H1 (cell line): ENCODE results near the gene DHX9. TPM values are rescaled to one million over a fixed set of nuclear protein-coding genes. Genes with fewer than 3 reads are reported as not detected.

Source experiments
- CTCF ChIA-PET: fragments of 300-600 bp; sonication (Branson Sonifier 250); formaldehyde crosslinking; loops from one replicate; lab custom pipeline; 2021; ENCODE audit not compliant: partially characterized antibody; lab: Charles Lee
- POLR2A ChIA-PET: fragments of 300-600 bp; sonication (Branson Sonifier 250); formaldehyde crosslinking; loops from one replicate; lab custom pipeline; 2021; ENCODE audit warnings: inconsistent platforms; ENCODE audit not compliant: partially characterized antibody; lab: Charles Lee
- DNase-seq, 2 experiments: peaks; one replicate each; pipeline versions ENCODE4 v3.0.0 to v3.0.0-alpha.2; 2010 to 2022; ENCODE audit warnings: low spot score in 2 of 2, low read depth in 1 of 2, mixed read lengths in 1 of 2
- FAIRE-seq: peaks from 2 replicates; lab custom pipeline; 2011; peaks lifted over from hg19 to GRCh38; lab: Jason Lieb, UNC
- H2AFZ ChIP-seq: 2 replicates; pipeline ENCODE4 v1.8.1; 2012; ENCODE audit warnings: low read length, inconsistent platforms
- H2AK5ac ChIP-seq: 2 replicates; pipeline ENCODE4 v1.6.1; 2013; ENCODE audit warnings: low read depth, low read length
- H2BK120ac ChIP-seq: replicated peaks from 2 replicates; pipeline ENCODE3; 2013; ENCODE audit warnings: low read depth, low read length, inconsistent platforms
- H2BK12ac ChIP-seq: 2 replicates; pipeline ENCODE4 v1.6.1; 2013; ENCODE audit warnings: low read depth, low read length
- H2BK15ac ChIP-seq: 2 replicates; pipeline ENCODE4 v1.6.1; 2013; ENCODE audit warnings: low read length
- H2BK20ac ChIP-seq: 2 replicates; pipeline ENCODE4 v1.6.1; 2013; ENCODE audit warnings: low read length
- H2BK5ac ChIP-seq: 2 replicates; pipeline ENCODE4 v1.6.1; 2013; ENCODE audit warnings: low read depth, low read length
- H3K14ac ChIP-seq: 2 replicates; pipeline ENCODE4 v1.6.1; 2013; ENCODE audit warnings: inconsistent platforms; ENCODE audit not compliant: insufficient read length
- H3K18ac ChIP-seq: 2 replicates; pipeline ENCODE4 v1.6.1; 2013; ENCODE audit warnings: low read length; ENCODE audit errors: extremely low read depth
- H3K23ac ChIP-seq: 2 replicates; pipeline ENCODE4 v1.6.1; 2013; ENCODE audit warnings: inconsistent platforms; ENCODE audit not compliant: insufficient read length
- H3K23me2 ChIP-seq: 2 replicates; pipeline ENCODE4 v1.6.1; 2013; ENCODE audit warnings: low read depth, low read length
- H3K27ac ChIP-seq: 2 replicates; pipeline ENCODE4 v1.6.1; 2011; ENCODE audit warnings: low read depth, low read length, inconsistent platforms
- H3K27me3 ChIP-seq, 4 experiments: replicated peaks in 1 of 4; 1 replicate in 1 of 4; 2 replicates in 3 of 4; pipeline versions ENCODE4 v1.6.1 to v1.8.1; 2011 to 2013; ENCODE audit warnings: low read length in 3 of 4, mild to moderate bottlenecking in 3 of 4, inconsistent platforms in 2 of 4, mixed read lengths in 2 of 4, moderate library complexity in 1 of 4; ENCODE audit not compliant: control insufficient read depth in 3 of 4, insufficient read depth in 3 of 4; ENCODE audit errors: extremely low read depth in 1 of 4
- H3K36me3 ChIP-seq, 4 experiments: 2 replicates each; pipeline versions ENCODE4 v1.6.1 to v1.8.1; 2011 to 2013; ENCODE audit warnings: mild to moderate bottlenecking in 4 of 4, low read length in 3 of 4, moderate library complexity in 2 of 4, control low read depth in 1 of 4, inconsistent platforms in 1 of 4; ENCODE audit not compliant: insufficient read depth in 4 of 4, control insufficient read depth in 2 of 4
- H3K4ac ChIP-seq: replicated peaks from 2 replicates; pipeline ENCODE3; 2013; ENCODE audit warnings: low read length, low read depth, mixed read lengths, inconsistent platforms; ENCODE audit not compliant: insufficient read length
- H3K4me1 ChIP-seq, 4 experiments: replicated peaks in 1 of 4; 1 replicate in 1 of 4; 2 replicates in 3 of 4; pipeline versions ENCODE4 v1.6.1 to v1.8.1; 2011 to 2013; ENCODE audit warnings: low read length in 3 of 4, inconsistent platforms in 2 of 4, mixed read lengths in 1 of 4; ENCODE audit not compliant: insufficient read depth in 4 of 4, control insufficient read depth in 3 of 4
- H3K4me2 ChIP-seq, 2 experiments: 2 replicates each; pipeline versions ENCODE4 v1.6.1 to v1.8.1; 2011 to 2013; ENCODE audit warnings: low read depth in 2 of 2, low read length in 2 of 2, control low read depth in 1 of 2, inconsistent platforms in 1 of 2, mild to moderate bottlenecking in 1 of 2; ENCODE audit not compliant: insufficient read depth in 1 of 2
- H3K4me3 ChIP-seq, 4 experiments: fragments of 200-600, 300-600 bp in 1 of 4; sonication (generic), shearing (Covaris generic), sonication (Bioruptor Twin) in 1 of 4; 2 replicates each; pipeline versions ENCODE4 v1.5.1 to v1.8.1; 2011 to 2016; ENCODE audit warnings: low read length in 4 of 4, low read depth in 3 of 4, control low read depth in 2 of 4, inconsistent platforms in 2 of 4, mild to moderate bottlenecking in 2 of 4, mixed read lengths in 1 of 4, moderate library complexity in 1 of 4; ENCODE audit not compliant: insufficient read depth in 2 of 4; ENCODE audit errors: extremely low read depth in 1 of 4
- H3K56ac ChIP-seq: replicated peaks from 2 replicates; pipeline ENCODE3; 2013; ENCODE audit warnings: low read depth, mild to moderate bottlenecking, mixed read lengths, low read length, inconsistent platforms; ENCODE audit not compliant: insufficient read length
- H3K79me1 ChIP-seq: 2 replicates; pipeline ENCODE4 v1.6.1; 2013; ENCODE audit warnings: low read depth, low read length, control low read depth
- H3K79me2 ChIP-seq, 2 experiments: 2 replicates each; pipeline versions ENCODE4 v1.6.1 to v1.8.1; 2012 to 2013; ENCODE audit warnings: low read length in 2 of 2, mild to moderate bottlenecking in 2 of 2, inconsistent platforms in 1 of 2; ENCODE audit not compliant: insufficient read depth in 2 of 2, control insufficient read depth in 1 of 2
- H3K9ac ChIP-seq, 4 experiments: replicated peaks in 1 of 4; 1 replicate in 1 of 4; 2 replicates in 3 of 4; pipeline versions ENCODE4 v1.6.1 to v1.8.1; 2011 to 2013; ENCODE audit warnings: low read depth in 3 of 4, low read length in 3 of 4, control low read depth in 2 of 4, mild to moderate bottlenecking in 2 of 4, moderate library complexity in 2 of 4, inconsistent platforms in 1 of 4; ENCODE audit errors: extremely low read depth in 1 of 4
- H3K9me3 ChIP-seq, 2 experiments: 2 replicates each; pipeline versions ENCODE4 v1.6.1 to v1.8.1; 2012 to 2013; ENCODE audit warnings: mild to moderate bottlenecking in 2 of 2, moderate library complexity in 2 of 2, control low read depth in 1 of 2, inconsistent platforms in 1 of 2, low read depth in 1 of 2, low read length in 1 of 2, mixed read lengths in 1 of 2; ENCODE audit not compliant: insufficient read depth in 2 of 2
- H4K20me1 ChIP-seq, 2 experiments: replicated peaks in 1 of 2; 2 replicates each; pipeline versions ENCODE3 to v1.8.1; 2011 to 2013; ENCODE audit warnings: inconsistent platforms in 2 of 2, low read length in 2 of 2, mild to moderate bottlenecking in 1 of 2; ENCODE audit not compliant: insufficient read depth in 2 of 2, control insufficient read depth in 1 of 2
- H4K5ac ChIP-seq: 2 replicates; pipeline ENCODE4 v1.6.1; 2013; ENCODE audit warnings: low read length, low read depth, mixed read lengths, inconsistent platforms; ENCODE audit not compliant: insufficient read length
- H4K8ac ChIP-seq: 2 replicates; pipeline ENCODE4 v1.8.0; 2013; ENCODE audit warnings: mild to moderate bottlenecking, moderate library complexity, low read length, inconsistent platforms; ENCODE audit not compliant: insufficient read depth; ENCODE audit errors: extremely low read depth
- H4K91ac ChIP-seq: replicated peaks from 2 replicates; pipeline ENCODE3; 2013; ENCODE audit warnings: low read length, mixed read lengths, inconsistent platforms; ENCODE audit not compliant: insufficient read length
- ATF3 ChIP-seq: IDR thresholded peaks from 2 replicates; pipeline ENCODE4 v1.6.1; 2011; ENCODE audit warnings: low read depth, mild to moderate bottlenecking, low read length; ENCODE audit not compliant: insufficient read depth
- BCL11A ChIP-seq, 2 experiments: IDR thresholded peaks; one replicate each; pipeline ENCODE4 v1.6.1; 2011; ENCODE audit warnings: low read depth in 2 of 2, low read length in 2 of 2, mild to moderate bottlenecking in 2 of 2
- EGR1 ChIP-seq: IDR thresholded peaks from 2 replicates; pipeline ENCODE4 v1.6.1; 2011; ENCODE audit warnings: low read depth, low read length, borderline replicate concordance
- FOSL1 ChIP-seq: IDR thresholded peaks from 2 replicates; pipeline ENCODE4 v1.6.1; 2011; ENCODE audit warnings: mild to moderate bottlenecking, low read depth, low read length, moderate library complexity; ENCODE audit not compliant: insufficient read depth
- HDAC6 ChIP-seq: IDR thresholded peaks from one replicate; pipeline ENCODE4 v1.7.1; 2012; ENCODE audit warnings: low read depth, mild to moderate bottlenecking, inconsistent platforms, low read length, moderate library complexity
- JUN ChIP-seq: IDR thresholded peaks from 2 replicates; pipeline ENCODE4 v1.6.1; 2011; ENCODE audit warnings: low read depth, mild to moderate bottlenecking, improper control_type of control experiment, low read length
- POU5F1 ChIP-seq: IDR thresholded peaks from 2 replicates; pipeline ENCODE4 v1.6.1; 2011; ENCODE audit warnings: low read depth, mild to moderate bottlenecking, low read length, moderate library complexity
- RXRA ChIP-seq: IDR thresholded peaks from 2 replicates; pipeline ENCODE4 v1.6.1; 2011; ENCODE audit warnings: low read depth, mild to moderate bottlenecking, low read length, moderate library complexity; ENCODE audit not compliant: insufficient read depth
- SUZ12 ChIP-seq: fragments of 200-600 bp; sonication (generic); IDR thresholded peaks from 2 replicates; pipeline ENCODE4 v1.6.1; 2012; ENCODE audit warnings: mild to moderate bottlenecking, inconsistent platforms, low read length, moderate library complexity, mixed read lengths
- TEAD4 ChIP-seq: IDR thresholded peaks from 2 replicates; pipeline ENCODE4 v1.6.1; 2012; ENCODE audit warnings: low read depth, low read length, inconsistent platforms, mixed read lengths
- USF2 ChIP-seq: IDR thresholded peaks from 2 replicates; pipeline ENCODE4 v1.6.1; 2011; ENCODE audit warnings: low read length, improper control_type of control experiment
- YY1 ChIP-seq: IDR thresholded peaks from 2 replicates; pipeline ENCODE4 v1.6.1; 2011; ENCODE audit warnings: low read depth, mild to moderate bottlenecking, low read length
- WGBS, 2 experiments: shearing (Covaris generic) in 1 of 2; methylation state at CpG; one replicate each; pipeline versions ENCODE4 v1.1.6 to v1.1.7; 2013 to 2015; ENCODE audit warnings: low lambda C conversion rate in 2 of 2, mixed read lengths in 2 of 2, inconsistent platforms in 1 of 2, low coverage in 1 of 2, missing lambda C conversion rate in 1 of 2; ENCODE audit not compliant: insufficient replicate concordance in 2 of 2, insufficient coverage in 1 of 2, insufficient read length in 1 of 2; ENCODE audit errors: extremely low coverage in 1 of 2, missing lambda C conversion rate in 1 of 2; 5-methylcytosine and 5-hydroxymethylcytosine counted together
- polyA plus RNA-seq, 7 experiments: library from polyadenylated mRNA; depleted of rRNA in 3 of 7; stranded (reverse) in 5 of 7; unstranded in 2 of 7; fragments of >200 nt in 5 of 7; fragments of 200-250 nt in 2 of 7; gene quantifications; 1 replicate in 5 of 7; 2 replicates in 1 of 7; 4 replicates in 1 of 7; pipeline versions ENCODE4 v1.2.1 to v1.2.3, GENCODE V29; 2011 to 2013; ENCODE audit warnings: missing spikeins in 2 of 7, mixed read lengths in 2 of 7
- total RNA-seq: library from RNA; stranded (reverse); fragmentation: NEBNext Ultra II Directional; extraction: Animal tissue kit (Norgen Biotek cat#: 25700); gene quantifications from 2 replicates; pipeline ENCODE4 v1.2.1, GENCODE V29; 2021

DHX9 gene
- total and polyA plus RNA-seq, 2 of the 8 experiments (the other 6 are each of a cell fraction or from before 2014, with no cell fraction given), result 153 to 333 TPM

GRCh38 chr1:182857212-182857611 is 18.1 kb downstream of the DHX9 start:
- FAIRE-seq (no peak), DNase-seq (no peak)
- Histone ChIP-seq H3K18ac (no peak overlapping the region), H3K27ac (no peak overlapping the region), H3K9me3 (no peaks in the 10 kb centered on the region), H2BK5ac (no peak overlapping the region), H3K79me2 (peaks cover 0 to 82% of the 10 kb centered on the region in 2 experiments; a peak in 2 of 4 replicates), H4K8ac (no peak overlapping the region), H2BK20ac (no peak overlapping the region), H3K14ac (no peak overlapping the region), H4K20me1 (peaks cover 1 to 6% of the 10 kb centered on the region in 2 experiments), H3K4me2 (no peak overlapping the region), H3K36me3 (peaks cover 58 to 100% (median 97%) of the 10 kb centered on the region in 4 experiments), H3K4me3 (no peak overlapping the region), H3K23me2 (no peaks in the 10 kb centered on the region), H3K9ac (no peak overlapping the region), H3K56ac (no peak overlapping the region), H2BK12ac (no peak overlapping the region), H2BK120ac (no peak overlapping the region), H4K5ac (no peak overlapping the region), H3K23ac (no peak overlapping the region), H2AK5ac (no peak overlapping the region), H3K4ac (no peak overlapping the region), H3K79me1 (0 out of 2 replicates have a peak, but pooled peaks cover 3% of the 10 kb centered on the region), H4K91ac (no peak overlapping the region), H2BK15ac (no peak overlapping the region), H2AFZ (no peak overlapping the region), H3K27me3 (no peaks in the 10 kb centered on the region), H3K4me1 (no peaks in the 10 kb centered on the region)
- WGBS, 2 experiments, result 89% methylated on average over 3 of the region's 3 CpGs; no CpG with 5 or more reads in 1 of the 2 experiments
- CTCF ChIA-PET, result interaction anchor here (1.1 to 2.2 kb wide), 3 partner anchors 25 to 32 kb away, joined by 3 to 7 read pairs (median 5); no protein-coding TSS in a partner anchor
- TF ChIP-seq ATF3, result no peak
- no peak for TF ChIP-seq POU5F1
- TF ChIP-seq BCL11A (IDR thresholded peaks at IDR 0.05; ENCODE audit: low read depth in 2 of 2, low read length in 2 of 2), result no peak
- TF ChIP-seq FOSL1, result no peak
- TF ChIP-seq SUZ12, result no peak
- no peak for TF ChIP-seq EGR1
- no peak for TF ChIP-seq RXRA
- TF ChIP-seq USF2, result no peak
- no peak for TF ChIP-seq HDAC6
- TF ChIP-seq TEAD4, result no peak
- no peak for TF ChIP-seq YY1
- no peak for TF ChIP-seq JUN
- POLR2A ChIA-PET, result interaction anchor here (1.4 to 7.8 kb wide), 9 partner anchors 8 to 32 kb away, joined by 3 to 85 read pairs (median 12); no protein-coding TSS in a partner anchor
